ENCODE data around the gene TRAF7.
"Not testable (repeated sequence)": the region's sequence is repeated elsewhere in the genome, so short reads cannot be mapped to it uniquely, and the experiment has no call there.

Gene TRAF7

DNA sequence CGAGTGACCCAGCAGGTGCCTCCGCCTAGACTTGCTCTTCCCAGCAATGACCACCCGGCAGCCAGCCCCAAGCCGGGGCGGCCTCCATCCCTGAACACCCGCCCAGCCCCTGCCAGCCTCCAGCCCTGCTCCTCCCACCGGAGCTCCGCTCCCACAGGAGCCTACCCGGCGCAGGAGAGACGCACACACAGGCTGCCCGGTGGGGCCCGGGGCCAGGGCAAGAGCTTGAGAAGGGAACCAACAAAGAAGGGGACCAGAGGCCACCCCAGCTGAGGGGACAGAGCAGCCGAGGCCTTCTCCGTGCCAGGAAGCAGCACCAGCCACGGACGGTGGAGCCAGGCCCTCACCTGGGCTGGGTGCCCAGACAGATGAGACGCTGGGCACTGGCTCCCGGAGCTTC is 33.7 kb upstream of the TRAF7 start:
- Histone ChIP-seq H3K9me3 (ENCODE audit: low read length) (no peaks in the 10 kb centered on the region), H3K9ac (ENCODE audit: low read length) (no peak overlapping the region), H3F3A (ENCODE audit: insufficient read depth, low read length) (no peaks in the 10 kb centered on the region), H3K4me2 (ENCODE audit: low read length) (no peak overlapping the region), H3K27ac (ENCODE audit: low read depth, low read length, poor library complexity, severe bottlenecking) (no peak overlapping the region), H3K27me3 (ENCODE audit: insufficient read depth, low read length) (0 out of 2 replicates have a peak, but pooled peaks cover 3% of the 10 kb centered on the region), H4K20me1 (ENCODE audit: insufficient read depth, low read length) (no peaks in the 10 kb centered on the region), H3K9me2 (ENCODE audit: low read depth, low read length) (no peaks in the 10 kb centered on the region), H3K36me3 (ENCODE audit: insufficient read depth, low read length) (no peaks in the 10 kb centered on the region), H3K4me3 (ENCODE audit: low read depth, low read length, poor library complexity, severe bottlenecking) (no peak overlapping the region), H2AFZ (ENCODE audit: low read length) (no peak overlapping the region), H3K4me1 (ENCODE audit: insufficient read depth, low read length, severe bottlenecking) (no peaks in the 10 kb centered on the region), H3K79me2 (ENCODE audit: insufficient read depth, low read length) (no peaks in the 10 kb centered on the region)
- no peak for TF ChIP-seq EZH2 (IDR thresholded peaks at IDR 0.05; ENCODE audit: borderline replicate concordance, low read length)
- TF ChIP-seq, protein P1, sequence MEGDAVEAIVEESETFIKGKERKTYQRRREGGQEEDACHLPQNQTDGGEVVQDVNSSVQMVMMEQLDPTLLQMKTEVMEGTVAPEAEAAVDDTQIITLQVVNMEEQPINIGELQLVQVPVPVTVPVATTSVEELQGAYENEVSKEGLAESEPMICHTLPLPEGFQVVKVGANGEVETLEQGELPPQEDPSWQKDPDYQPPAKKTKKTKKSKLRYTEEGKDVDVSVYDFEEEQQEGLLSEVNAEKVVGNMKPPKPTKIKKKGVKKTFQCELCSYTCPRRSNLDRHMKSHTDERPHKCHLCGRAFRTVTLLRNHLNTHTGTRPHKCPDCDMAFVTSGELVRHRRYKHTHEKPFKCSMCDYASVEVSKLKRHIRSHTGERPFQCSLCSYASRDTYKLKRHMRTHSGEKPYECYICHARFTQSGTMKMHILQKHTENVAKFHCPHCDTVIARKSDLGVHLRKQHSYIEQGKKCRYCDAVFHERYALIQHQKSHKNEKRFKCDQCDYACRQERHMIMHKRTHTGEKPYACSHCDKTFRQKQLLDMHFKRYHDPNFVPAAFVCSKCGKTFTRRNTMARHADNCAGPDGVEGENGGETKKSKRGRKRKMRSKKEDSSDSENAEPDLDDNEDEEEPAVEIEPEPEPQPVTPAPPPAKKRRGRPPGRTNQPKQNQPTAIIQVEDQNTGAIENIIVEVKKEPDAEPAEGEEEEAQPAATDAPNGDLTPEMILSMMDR (IDR thresholded peaks at IDR 0.05; ENCODE audit: low read length) = no peak

DNA sequence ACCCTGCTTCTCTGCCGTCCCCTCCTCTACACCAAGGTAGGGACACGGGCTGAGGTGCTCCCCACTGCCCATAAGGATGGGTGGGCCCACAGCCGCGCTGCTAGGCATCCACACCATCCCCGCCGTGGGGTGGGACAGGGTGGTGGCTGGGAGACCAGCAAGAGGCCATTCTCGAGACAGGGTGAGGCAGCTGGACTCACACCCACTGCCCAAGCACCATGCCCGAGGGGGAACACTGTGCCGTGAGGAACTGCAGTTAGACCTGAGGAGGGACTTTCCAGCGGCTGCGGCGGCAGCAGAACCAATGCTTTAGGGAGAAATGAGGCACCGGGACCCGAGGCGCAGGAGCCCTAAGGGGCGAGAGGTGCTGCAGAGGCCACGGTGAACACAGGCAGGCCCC is 33.2 kb upstream of the TRAF7 start:
- Histone ChIP-seq H3K4me1 (ENCODE audit: insufficient read depth, low read length, severe bottlenecking) (no peaks in the 10 kb centered on the region), H3K27me3 (ENCODE audit: insufficient read depth, low read length) (0 out of 2 replicates have a peak, but pooled peaks cover 3% of the 10 kb centered on the region), H3K9me2 (ENCODE audit: low read depth, low read length) (no peaks in the 10 kb centered on the region), H3K4me3 (ENCODE audit: low read depth, low read length, poor library complexity, severe bottlenecking) (no peak overlapping the region), H3K36me3 (ENCODE audit: insufficient read depth, low read length) (no peaks in the 10 kb centered on the region), H3K9ac (ENCODE audit: low read length) (no peak overlapping the region), H3F3A (ENCODE audit: insufficient read depth, low read length) (no peaks in the 10 kb centered on the region), H3K4me2 (ENCODE audit: low read length) (no peak overlapping the region), H2AFZ (ENCODE audit: low read length) (no peak overlapping the region), H3K27ac (ENCODE audit: low read depth, low read length, poor library complexity, severe bottlenecking) (no peak overlapping the region), H3K9me3 (ENCODE audit: low read length) (no peaks in the 10 kb centered on the region), H3K79me2 (ENCODE audit: insufficient read depth, low read length) (no peaks in the 10 kb centered on the region), H4K20me1 (ENCODE audit: insufficient read depth, low read length) (no peaks in the 10 kb centered on the region)
- TF ChIP-seq EZH2 (IDR thresholded peaks at IDR 0.05; ENCODE audit: borderline replicate concordance, low read length) = no peak
- TF ChIP-seq, protein P1 (IDR thresholded peaks at IDR 0.05; ENCODE audit: low read length) = no peak

DNA sequence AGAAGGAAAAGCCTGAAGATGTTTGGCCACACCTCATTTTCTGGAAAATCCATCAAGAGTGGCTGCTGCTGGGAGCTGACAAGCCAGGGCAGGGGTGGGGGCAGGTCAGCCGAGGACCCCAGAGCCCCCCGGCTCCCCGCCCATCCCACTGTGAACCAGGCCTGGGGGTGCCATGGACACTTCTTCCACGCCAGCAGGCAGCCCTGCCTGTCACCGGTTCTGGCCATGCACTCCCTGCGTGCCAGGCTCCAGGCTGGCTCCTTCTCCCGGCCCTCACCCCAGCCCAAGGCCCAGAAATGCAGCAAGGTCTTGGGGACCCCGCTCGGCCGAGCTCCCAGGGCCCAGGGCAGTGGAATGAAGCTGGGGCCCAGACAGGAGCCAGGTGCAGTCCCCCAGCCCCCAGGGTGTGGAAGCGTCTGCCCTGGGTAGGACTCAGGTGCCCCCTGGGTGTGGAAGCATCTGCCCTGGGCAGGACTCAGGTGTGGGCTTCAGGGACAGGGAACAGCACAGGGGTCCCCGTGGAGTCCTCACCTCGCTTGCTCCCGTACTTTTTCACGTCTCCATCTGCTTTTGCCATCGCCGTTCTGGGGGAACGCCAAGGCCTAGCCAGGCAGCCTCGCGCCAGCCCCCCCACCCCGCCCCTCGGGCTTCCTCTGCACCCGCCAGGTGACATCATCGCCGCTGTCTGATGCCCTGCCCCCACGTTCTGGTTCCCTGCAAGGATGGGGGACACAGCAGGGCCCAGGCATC is 32.5 kb upstream of the TRAF7 start:
- not testable (repeated sequence) for H3K27me3 ChIP-seq (ENCODE audit: insufficient read depth, low read length); H2AFZ ChIP-seq (ENCODE audit: low read length); H3K9ac ChIP-seq (ENCODE audit: low read length); H3K9me2 ChIP-seq (ENCODE audit: low read depth, low read length); H4K20me1 ChIP-seq (ENCODE audit: insufficient read depth, low read length); H3K4me1 ChIP-seq (ENCODE audit: insufficient read depth, low read length, severe bottlenecking); H3K36me3 ChIP-seq (ENCODE audit: insufficient read depth, low read length); H3F3A ChIP-seq (ENCODE audit: insufficient read depth, low read length); H3K4me3 ChIP-seq (ENCODE audit: low read depth, low read length, poor library complexity, severe bottlenecking); H3K4me2 ChIP-seq (ENCODE audit: low read length); H3K27ac ChIP-seq (ENCODE audit: low read depth, low read length, poor library complexity, severe bottlenecking); H3K79me2 ChIP-seq (ENCODE audit: insufficient read depth, low read length); H3K9me3 ChIP-seq (ENCODE audit: low read length)

DNA sequence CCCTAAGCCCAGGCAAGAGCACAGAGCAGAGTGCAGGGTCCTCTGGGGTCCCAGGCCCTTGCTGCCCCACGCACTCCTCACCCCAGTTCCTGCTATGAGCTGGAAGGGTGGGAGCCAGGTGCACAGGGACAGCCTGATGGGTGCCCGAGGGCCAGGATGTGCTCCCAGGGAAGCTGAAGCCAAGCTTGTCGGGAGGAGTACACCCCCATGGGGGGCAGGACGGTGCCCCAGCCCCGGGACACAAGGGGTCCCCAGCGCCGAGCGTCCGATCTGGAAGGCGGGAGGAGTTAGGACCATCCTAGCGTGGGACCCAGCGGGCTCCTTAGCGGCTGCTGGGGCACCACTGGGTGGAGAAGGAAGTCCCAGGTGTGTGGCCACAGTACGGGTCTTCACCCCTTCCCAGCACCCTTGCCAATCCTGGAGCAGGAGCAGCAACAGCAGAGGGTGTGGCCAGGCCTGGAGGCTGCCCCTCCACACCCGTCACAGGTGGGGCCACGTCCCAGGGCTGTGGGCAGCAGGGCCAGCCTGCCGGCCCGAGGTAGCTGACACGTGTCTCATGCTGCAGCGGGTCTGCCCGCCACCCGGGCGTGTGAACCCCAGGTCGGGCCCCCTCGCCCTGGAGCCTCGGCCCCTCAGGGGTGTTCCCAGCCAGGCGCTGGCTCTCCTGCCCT is 31.7 kb upstream of the TRAF7 start:
- H3K9me2 ChIP-seq (ENCODE audit: low read depth, low read length); H3K27ac ChIP-seq (ENCODE audit: low read depth, low read length, poor library complexity, severe bottlenecking); H3K36me3 ChIP-seq (ENCODE audit: insufficient read depth, low read length); H3K9ac ChIP-seq (ENCODE audit: low read length); H3K9me3 ChIP-seq (ENCODE audit: low read length); H3F3A ChIP-seq (ENCODE audit: insufficient read depth, low read length); H3K27me3 ChIP-seq (ENCODE audit: insufficient read depth, low read length); H4K20me1 ChIP-seq (ENCODE audit: insufficient read depth, low read length); H2AFZ ChIP-seq (ENCODE audit: low read length); H3K4me1 ChIP-seq (ENCODE audit: insufficient read depth, low read length, severe bottlenecking); H3K4me3 ChIP-seq (ENCODE audit: low read depth, low read length, poor library complexity, severe bottlenecking); H3K79me2 ChIP-seq (ENCODE audit: insufficient read depth, low read length); H3K4me2 ChIP-seq (ENCODE audit: low read length): not testable (repeated sequence)

DNA sequence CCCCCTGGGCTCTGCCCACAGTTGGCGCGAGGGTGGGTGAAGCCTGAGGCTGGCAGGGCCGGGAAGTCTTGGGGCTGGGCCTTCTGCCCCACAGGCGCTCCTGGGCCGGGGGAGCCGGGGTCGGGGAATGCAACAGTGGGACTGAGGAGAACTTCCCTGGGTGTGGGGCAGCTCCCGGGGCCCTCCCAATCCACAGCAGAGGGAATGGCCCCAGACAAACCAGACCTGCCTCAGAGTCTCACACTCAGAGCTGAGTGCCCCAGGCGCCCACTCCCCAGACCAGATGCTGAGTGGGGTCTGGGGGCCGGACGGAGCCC is 31.2 kb upstream of the TRAF7 start:
- H3K27ac ChIP-seq (ENCODE audit: low read depth, low read length, poor library complexity, severe bottlenecking); H3K79me2 ChIP-seq (ENCODE audit: insufficient read depth, low read length); H4K20me1 ChIP-seq (ENCODE audit: insufficient read depth, low read length): not testable (repeated sequence)

More for the DNA sequence above, 31.2 kb upstream of the TRAF7 start:
- not testable (repeated sequence) for H3K4me2 ChIP-seq (ENCODE audit: low read length); H3K4me3 ChIP-seq (ENCODE audit: low read depth, low read length, poor library complexity, severe bottlenecking); H3K9ac ChIP-seq (ENCODE audit: low read length); H3K9me2 ChIP-seq (ENCODE audit: low read depth, low read length); H3F3A ChIP-seq (ENCODE audit: insufficient read depth, low read length); H3K9me3 ChIP-seq (ENCODE audit: low read length); H3K36me3 ChIP-seq (ENCODE audit: insufficient read depth, low read length); H2AFZ ChIP-seq (ENCODE audit: low read length); H3K27me3 ChIP-seq (ENCODE audit: insufficient read depth, low read length)
- H3K4me1 ChIP-seq (ENCODE audit: insufficient read depth, low read length, severe bottlenecking) = peaks cover 10% of the 10 kb centered on the region
